Tibial nerve (tissue), 4 donors: ENCODE results near the gene STK33. TPM values are rescaled to one million over a fixed set of nuclear protein-coding genes. Genes with fewer than 3 reads are reported as not detected.

Experiments used
- DNase-seq, 2 donors: peaks; one replicate each; pipeline ENCODE4 v3.0.0-alpha.2; 2019; ENCODE audit warnings: low spot score in 2 of 2
- H3K27ac ChIP-seq, 4 donors: fragments of 200-600 bp; sonication (generic) in 3 of 4; one replicate each; pipeline ENCODE4 v1.5.1; 2017 to 2019; ENCODE audit warnings: mild to moderate bottlenecking in 1 of 4
- H3K27me3 ChIP-seq, 2 donors: fragments of 200-600 bp; sonication (generic) in 1 of 2; one replicate each; pipeline versions ENCODE4 v1.5.1 to v1.6.0; 2017 to 2019
- H3K36me3 ChIP-seq, 3 donors: fragments of 200-600 bp; sonication (generic); one replicate each; pipeline ENCODE4 v1.5.1; 2018 to 2019
- H3K4me1 ChIP-seq, 4 donors: fragments of 200-600 bp; sonication (generic) in 3 of 4; one replicate each; pipeline ENCODE4 v1.5.1; 2017 to 2019
- H3K4me3 ChIP-seq, 4 donors: fragments of 200-600 bp; sonication (generic) in 3 of 4; one replicate each; pipeline ENCODE4 v1.5.1; 2017 to 2019; ENCODE audit warnings: mild to moderate bottlenecking in 1 of 4, moderate library complexity in 1 of 4
- H3K9me3 ChIP-seq, 4 donors: fragments of 200-600 bp; sonication (generic) in 3 of 4; one replicate each; pipeline ENCODE4 v1.5.1; 2017 to 2019
- EP300 ChIP-seq, 2 donors: sonication (generic); formaldehyde crosslinking; IDR thresholded peaks; one replicate each; pipeline ENCODE4 v1.6.1; 2017; ENCODE audit warnings: antibody characterized with exemption in 2 of 2, mild to moderate bottlenecking in 1 of 2
- POLR2A ChIP-seq, 2 donors: fragments of 450-650 bp; IDR thresholded peaks; one replicate each; pipeline ENCODE4 v1.6.1; 2017; ENCODE audit warnings: antibody characterized with exemption in 2 of 2, mild to moderate bottlenecking in 2 of 2, moderate library complexity in 2 of 2
- WGBS, 2 donors: methylation state at CpG; one replicate each; pipeline ENCODE4 v1.1.5; 2018; 5-methylcytosine and 5-hydroxymethylcytosine counted together
- total RNA-seq, 4 donors: library from RNA; depleted of rRNA; stranded (reverse); fragments of >200 nt; gene quantifications; one replicate each; pipeline ENCODE4 v1.1.0, GENCODE V29; 2016
- TF ChIP-seq, protein P1 (sequence below), 5 experiments: fragments of 200-600 bp in 3 of 5; fragments of 450-650 bp in 2 of 5; sonication (generic) in 3 of 5; IDR thresholded peaks; one replicate each; pipeline ENCODE4 v1.5.1; 2016 to 2019; ENCODE audit warnings: antibody characterized with exemption in 5 of 5, mild to moderate bottlenecking in 3 of 5, moderate library complexity in 2 of 5

STK33 gene
- 1 to 10 TPM; 3.6 to 6.8 (median 5.0) TPM for total RNA-seq

DNA sequence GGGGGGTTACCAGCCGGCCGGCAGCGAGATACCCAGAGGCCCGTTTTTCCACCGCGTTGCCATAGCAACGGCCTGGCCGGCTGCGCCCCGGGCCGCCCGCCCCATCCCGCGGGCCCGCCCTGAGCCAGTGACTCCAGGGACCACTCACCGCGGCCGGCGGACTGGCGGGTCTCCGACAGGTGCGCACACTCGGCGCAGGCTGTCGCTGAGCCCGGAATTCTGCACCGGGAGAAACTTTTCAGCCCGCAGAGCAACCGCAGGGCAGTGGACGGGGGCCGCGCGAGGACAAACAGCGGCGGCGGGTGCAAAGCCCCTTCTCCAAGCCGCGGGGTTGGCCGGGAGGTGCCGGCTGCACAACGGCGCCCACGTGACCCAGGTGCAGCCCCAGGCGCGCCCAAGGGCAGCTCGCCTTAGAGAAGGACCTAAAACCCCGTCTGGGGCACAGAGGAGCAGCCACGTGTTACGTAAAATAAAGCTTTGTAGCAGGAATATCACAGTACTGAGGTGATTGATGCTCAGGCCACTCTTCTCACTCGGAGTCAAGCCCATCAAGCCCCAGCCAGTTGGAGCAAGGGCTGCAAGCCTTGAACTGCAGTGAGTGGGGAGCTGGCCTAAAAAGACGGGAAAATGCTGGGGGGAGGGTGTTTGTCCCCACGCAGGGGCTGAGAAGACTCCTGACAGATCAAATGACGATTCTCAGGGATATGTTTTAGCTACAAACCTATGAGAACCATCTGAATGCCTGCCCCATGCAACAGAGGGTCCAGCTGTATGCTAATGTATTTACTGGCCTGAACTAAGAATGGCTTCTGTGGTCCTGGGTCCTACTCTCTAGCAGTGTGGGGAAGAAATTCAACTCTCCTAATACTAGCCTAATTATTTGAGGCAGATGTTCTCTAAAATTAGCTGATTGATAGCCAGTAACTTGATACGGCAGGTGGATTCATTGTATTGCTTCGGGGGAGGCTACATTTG, at the start of gene STK33:
Gene STK33 (minus strand): TSS at position 294 of the 975 bp plus-strand sequence. CDS start 119,323 bp downstream, outside the sequence.
- WGBS, 2 donors, result 8 to 11% methylated on average over 25 to 43 of the region's 55 CpGs
- Histone ChIP-seq H3K27ac (no peak within 1 kb of the TSS), H3K27me3 (peaks cover 0 to 47% of the 10 kb centered on the region in 2 donors), H3K4me1 (peaks cover 0 to 10% (median 8%) of the 10 kb centered on the region in 4 donors), H3K4me3 (peak within 1 kb of the TSS; percentile 38 to 57 (median 54)), H3K9me3 (no peaks in the 10 kb centered on the region), H3K36me3 (no peaks in the 10 kb centered on the region)
- TF ChIP-seq, protein P1, sequence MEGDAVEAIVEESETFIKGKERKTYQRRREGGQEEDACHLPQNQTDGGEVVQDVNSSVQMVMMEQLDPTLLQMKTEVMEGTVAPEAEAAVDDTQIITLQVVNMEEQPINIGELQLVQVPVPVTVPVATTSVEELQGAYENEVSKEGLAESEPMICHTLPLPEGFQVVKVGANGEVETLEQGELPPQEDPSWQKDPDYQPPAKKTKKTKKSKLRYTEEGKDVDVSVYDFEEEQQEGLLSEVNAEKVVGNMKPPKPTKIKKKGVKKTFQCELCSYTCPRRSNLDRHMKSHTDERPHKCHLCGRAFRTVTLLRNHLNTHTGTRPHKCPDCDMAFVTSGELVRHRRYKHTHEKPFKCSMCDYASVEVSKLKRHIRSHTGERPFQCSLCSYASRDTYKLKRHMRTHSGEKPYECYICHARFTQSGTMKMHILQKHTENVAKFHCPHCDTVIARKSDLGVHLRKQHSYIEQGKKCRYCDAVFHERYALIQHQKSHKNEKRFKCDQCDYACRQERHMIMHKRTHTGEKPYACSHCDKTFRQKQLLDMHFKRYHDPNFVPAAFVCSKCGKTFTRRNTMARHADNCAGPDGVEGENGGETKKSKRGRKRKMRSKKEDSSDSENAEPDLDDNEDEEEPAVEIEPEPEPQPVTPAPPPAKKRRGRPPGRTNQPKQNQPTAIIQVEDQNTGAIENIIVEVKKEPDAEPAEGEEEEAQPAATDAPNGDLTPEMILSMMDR (IDR thresholded peaks at IDR 0.05), result no peak
- DNase-seq, result no peak

DNA sequence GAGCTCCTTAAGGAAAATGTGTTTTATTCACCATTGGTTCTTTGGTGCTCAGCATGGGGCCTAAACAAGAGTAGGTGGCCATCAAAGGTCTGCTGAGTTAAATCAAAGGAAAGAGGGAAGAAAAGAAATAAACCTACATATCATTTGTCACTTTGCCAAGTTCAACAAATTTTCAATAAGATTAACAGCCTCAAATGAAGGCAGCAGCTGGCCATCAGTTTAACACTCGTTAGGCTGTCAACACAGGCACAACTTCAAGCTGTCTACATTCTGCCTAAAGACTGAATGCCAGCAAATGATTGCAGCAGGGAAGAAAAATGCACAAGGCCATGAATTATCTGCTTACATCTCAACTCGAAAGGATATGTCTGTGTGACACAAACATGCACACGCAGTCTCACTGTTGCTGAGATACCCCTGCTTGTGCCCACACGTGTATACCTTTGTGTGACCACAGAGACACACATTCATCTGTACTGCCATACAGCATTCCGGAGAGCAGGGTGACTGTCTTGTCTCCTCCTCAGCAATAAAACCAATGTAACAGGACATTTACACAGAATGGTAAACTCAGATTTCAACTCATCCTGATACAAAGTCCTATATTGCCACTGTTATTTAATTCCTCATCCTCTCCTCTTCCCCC, 48.3 kb upstream of the STK33 start:
- H3K36me3 ChIP-seq, result peaks cover 0 to 96% (median 0%) of the 10 kb centered on the region in 3 donors
- WGBS, 2 donors, result 71 to 80% methylated on average over 5 of the region's 5 CpGs
- no peak overlapping the region for H3K27ac ChIP-seq

DNA sequence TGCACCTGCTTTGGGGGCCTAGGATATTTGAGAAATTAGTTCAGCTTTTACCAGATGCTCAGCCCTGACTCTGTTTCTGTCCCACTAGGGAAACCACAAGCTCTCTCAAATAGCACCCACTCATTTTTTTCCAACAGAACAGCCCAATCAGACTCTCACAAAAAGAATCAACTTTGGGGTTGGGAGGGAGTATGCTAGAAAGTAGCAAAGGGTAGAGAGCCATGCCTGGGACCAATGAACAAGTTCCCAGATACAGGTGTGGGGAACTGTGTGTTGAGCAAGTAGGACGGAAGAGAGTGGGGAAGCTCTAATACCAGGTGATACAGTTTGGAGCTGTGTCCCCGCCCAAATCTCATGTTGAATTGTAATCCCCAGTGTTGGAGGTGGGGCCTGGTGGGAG, 47.3 kb upstream of the STK33 start:
- H3K4me3 ChIP-seq, result no peak overlapping the region
- 89 to 90% methylated on average over 2 of the region's 2 CpGs for WGBS, 2 donors
- H3K36me3 ChIP-seq, result peaks cover 0 to 100% (median 0%) of the 10 kb centered on the region in 3 donors
- TF ChIP-seq EP300 (IDR thresholded peaks at IDR 0.05) (no peak), POLR2A (IDR thresholded peaks at IDR 0.05) (no peak)
- TF ChIP-seq, protein P1 (IDR thresholded peaks at IDR 0.05), result no peak
- H3K4me1 ChIP-seq, result no peaks in the 10 kb centered on the region
- H3K27me3 ChIP-seq, result no peaks in the 10 kb centered on the region
- DNase-seq, result no peak
- H3K27ac ChIP-seq, result no peak overlapping the region
- H3K9me3 ChIP-seq, result peaks cover 0 to 2% (median 0%) of the 10 kb centered on the region in 4 donors

More for the DNA sequence above, 48.3 kb upstream of the STK33 start:
- TF ChIP-seq POLR2A (IDR thresholded peaks at IDR 0.05), result no peak
- no peak for TF ChIP-seq EP300 (IDR thresholded peaks at IDR 0.05)
- TF ChIP-seq, protein P1 (IDR thresholded peaks at IDR 0.05), result no peak
- H3K9me3 ChIP-seq, result no peaks in the 10 kb centered on the region
- no peak for DNase-seq
- no peaks in the 10 kb centered on the region for H3K27me3 ChIP-seq
- no peak overlapping the region for H3K4me3 ChIP-seq
- no peaks in the 10 kb centered on the region for H3K4me1 ChIP-seq

DNA sequence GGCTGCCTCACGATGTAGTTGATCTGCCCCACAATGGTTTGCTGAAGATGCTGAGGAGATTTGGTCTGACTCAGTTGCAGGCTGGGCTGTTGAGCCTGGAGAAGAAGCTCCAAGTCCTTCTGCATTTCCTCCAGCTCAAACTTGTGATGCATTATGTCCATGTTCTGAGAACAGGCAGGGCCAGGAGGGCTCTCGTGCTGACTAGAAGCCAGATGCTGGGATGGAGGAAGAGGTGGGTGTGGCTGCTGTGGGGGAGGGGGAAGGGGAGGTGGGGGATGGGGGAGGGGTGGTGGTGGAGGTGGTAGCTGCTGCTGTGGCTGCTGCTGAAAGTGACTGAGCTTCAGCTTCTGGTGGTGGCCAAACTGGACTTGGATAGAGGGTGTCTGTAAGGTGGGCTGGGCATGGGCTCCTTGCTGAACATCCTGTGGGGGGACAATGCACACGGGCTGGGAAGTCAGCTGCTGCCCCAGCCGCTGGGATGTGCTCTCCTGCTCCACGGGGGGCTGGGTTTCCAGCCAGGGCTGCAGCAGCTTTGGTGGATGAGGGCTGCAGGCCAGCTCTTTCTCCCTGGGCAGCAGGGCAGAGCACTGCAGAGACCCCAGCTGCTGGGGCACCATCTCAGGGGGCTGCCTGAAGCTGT, 46.4 kb upstream of the STK33 start:
- DNase-seq, result no peak
- H3K36me3 ChIP-seq, result peaks cover 0 to 100% (median 0%) of the 10 kb centered on the region in 3 donors
- H3K4me3 ChIP-seq, result no peak overlapping the region
- no peaks in the 10 kb centered on the region for H3K4me1 ChIP-seq
- H3K27ac ChIP-seq, result no peak overlapping the region
- 44 to 48% methylated on average over 3 to 5 of the region's 5 CpGs for WGBS, 2 donors
- TF ChIP-seq POLR2A (IDR thresholded peaks at IDR 0.05), result no peak
- no peak for TF ChIP-seq EP300 (IDR thresholded peaks at IDR 0.05)
- TF ChIP-seq, protein P1 (IDR thresholded peaks at IDR 0.05), result no peak
- H3K27me3 ChIP-seq, result no peaks in the 10 kb centered on the region
- H3K9me3 ChIP-seq, result peaks cover 0 to 5% (median 0%) of the 10 kb centered on the region in 4 donors
